ENCODE measurements around the gene ODF2. TPM values are rescaled to one million over a fixed set of nuclear protein-coding genes. Genes with fewer than 3 reads are reported as not detected.
"Not testable (repeated sequence)": the region's sequence is repeated elsewhere in the genome, so short reads cannot be mapped to it uniquely, and the experiment has no call there.

Gene ODF2
- total RNA-seq, 2 donors from 2014 or later = 49.4 to 66.2 TPM

DNA sequence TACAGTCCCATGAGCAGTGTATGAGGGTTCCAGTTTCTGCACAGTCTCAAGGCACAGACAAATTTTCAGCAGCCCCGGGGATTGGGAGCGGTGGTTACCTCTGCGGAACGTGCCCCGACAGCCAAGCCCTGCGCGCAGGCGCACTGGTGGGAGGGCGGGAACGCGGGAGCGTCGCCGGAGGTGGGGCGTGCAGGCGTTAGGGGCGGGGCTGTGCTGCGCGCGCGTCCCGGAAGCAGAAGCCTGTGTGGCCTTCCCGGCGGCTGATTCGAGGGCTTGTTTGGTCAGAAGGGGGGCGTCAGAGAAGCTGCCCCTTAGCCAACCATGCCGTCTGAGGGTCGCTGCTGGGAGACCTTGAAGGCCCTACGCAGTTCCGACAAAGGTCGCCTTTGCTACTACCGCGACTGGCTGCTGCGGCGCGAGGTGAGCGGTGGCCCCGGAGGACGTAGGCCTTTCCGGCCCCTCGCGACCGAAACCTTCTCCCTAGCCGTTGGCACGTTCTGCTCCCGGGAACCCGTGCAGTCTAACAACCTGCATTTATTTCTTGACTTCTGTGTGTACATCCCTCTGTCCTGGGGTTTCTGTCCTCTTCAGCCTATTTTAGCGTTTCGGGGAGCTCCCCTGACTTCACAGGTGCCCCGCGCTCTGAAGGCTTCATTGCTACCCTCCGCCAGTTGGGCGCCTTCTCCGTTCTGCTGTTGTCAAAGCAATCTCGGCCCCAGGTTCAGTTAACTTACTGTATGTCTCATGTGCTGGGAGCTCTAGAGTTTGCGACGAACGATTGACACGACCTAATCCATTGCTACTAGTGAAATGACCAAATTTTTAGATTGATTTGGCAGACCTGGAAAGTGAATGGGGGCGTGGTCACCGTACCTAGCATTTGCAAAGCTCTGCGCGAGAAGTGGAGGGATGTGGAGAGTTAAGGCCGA, 48.9 kb downstream of the ODF2 start, which contains the start of gene GLE1:
Gene GLE1, plus strand, starts transcription at position 235 of the 929 bp plus-strand sequence. Its CDS starts 87 bp downstream, at position 322.
- Mint-ChIP-seq H3K9me3 (no peaks in the 10 kb centered on the region), H3K27me3 (no peaks in the 10 kb centered on the region), H3K27ac (peak within 1 kb of the TSS; percentile 98), H3K4me3 (peak within 1 kb of the TSS; percentile 96), H3K4me1 (peaks cover 10% of the 10 kb centered on the region), H3K36me3 (ENCODE audit: low read depth) (peaks cover 55% of the 10 kb centered on the region)
- ATAC-seq (replicated peaks) = peak; percentile 98

DNA sequence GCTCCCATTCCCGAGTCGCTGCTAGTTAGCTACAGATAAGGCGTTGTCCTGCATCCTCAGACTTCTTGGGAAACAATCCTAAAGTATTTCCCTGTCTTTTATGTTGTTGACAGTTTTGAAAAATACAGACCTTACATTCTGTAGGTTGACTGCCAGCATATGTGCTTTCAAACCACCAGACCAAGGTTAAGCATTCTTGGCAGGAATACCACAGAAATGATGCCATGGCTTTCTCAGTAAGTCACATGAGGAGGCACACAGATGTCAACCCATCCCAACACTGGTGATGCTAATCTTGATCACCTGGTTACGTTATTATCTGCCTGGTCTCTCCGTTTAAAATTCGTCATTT, 49.6 kb downstream of the ODF2 start:
- Mint-ChIP-seq H3K27me3 (no peaks in the 10 kb centered on the region), H3K9me3 (no peaks in the 10 kb centered on the region), H3K4me1 (peaks cover 10% of the 10 kb centered on the region), H3K27ac (peak overlapping the region; percentile 98), H3K4me3 (peak overlapping the region; percentile 96), H3K36me3 (ENCODE audit: low read depth) (peaks cover 55% of the 10 kb centered on the region)
- ATAC-seq (replicated peaks) = no peak

DNA sequence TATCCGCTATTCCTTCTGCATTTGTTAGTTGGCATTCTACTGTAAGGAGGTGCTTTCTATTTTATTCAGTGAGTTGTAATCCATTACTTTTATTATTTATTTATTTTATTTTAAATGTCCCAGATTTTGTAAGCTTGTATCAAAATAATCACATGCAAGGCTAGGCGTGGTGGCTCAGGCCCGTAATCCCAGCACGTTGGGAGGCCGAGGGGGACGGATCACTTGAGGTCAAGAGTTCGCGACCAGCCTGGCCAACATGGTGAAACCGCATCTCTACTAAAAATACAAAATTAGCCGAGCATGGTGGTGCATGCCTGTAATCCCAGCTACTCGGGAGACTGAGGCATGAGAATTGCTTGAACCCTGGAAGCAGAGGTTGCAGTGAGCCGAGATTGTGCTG, 50.1 kb downstream of the ODF2 start:
- Mint-ChIP-seq H3K36me3 (ENCODE audit: low read depth) (peaks cover 55% of the 10 kb centered on the region), H3K4me3 (peak overlapping the region; percentile 96), H3K27ac (peak overlapping the region; percentile 98)
- not testable (repeated sequence) for H3K9me3 Mint-ChIP-seq; H3K4me1 Mint-ChIP-seq; ATAC-seq (replicated peaks); H3K27me3 Mint-ChIP-seq

DNA sequence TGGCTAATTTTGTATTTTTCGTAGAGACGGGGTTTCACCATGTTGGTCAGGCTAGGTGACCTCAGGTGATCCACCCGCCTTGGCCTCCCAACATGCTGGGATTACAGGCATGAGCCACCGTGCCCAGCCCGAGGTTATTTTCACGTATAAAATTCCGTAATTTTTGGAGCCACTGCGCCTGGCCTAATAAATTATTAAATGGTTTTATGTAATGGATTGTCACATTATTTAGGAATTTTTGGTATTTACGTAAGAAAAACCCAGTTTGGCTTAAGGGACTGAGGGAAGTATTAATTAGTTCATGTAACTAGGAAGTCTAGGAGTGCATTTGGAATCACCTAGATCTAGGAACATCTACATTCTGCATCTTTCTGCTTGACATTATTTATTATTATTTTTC, 57.0 kb downstream of the ODF2 start:
- Mint-ChIP-seq H3K9me3 (no peaks in the 10 kb centered on the region), H3K36me3 (ENCODE audit: low read depth) (peaks cover 92% of the 10 kb centered on the region), H3K4me3 (no peak overlapping the region)

DNA sequence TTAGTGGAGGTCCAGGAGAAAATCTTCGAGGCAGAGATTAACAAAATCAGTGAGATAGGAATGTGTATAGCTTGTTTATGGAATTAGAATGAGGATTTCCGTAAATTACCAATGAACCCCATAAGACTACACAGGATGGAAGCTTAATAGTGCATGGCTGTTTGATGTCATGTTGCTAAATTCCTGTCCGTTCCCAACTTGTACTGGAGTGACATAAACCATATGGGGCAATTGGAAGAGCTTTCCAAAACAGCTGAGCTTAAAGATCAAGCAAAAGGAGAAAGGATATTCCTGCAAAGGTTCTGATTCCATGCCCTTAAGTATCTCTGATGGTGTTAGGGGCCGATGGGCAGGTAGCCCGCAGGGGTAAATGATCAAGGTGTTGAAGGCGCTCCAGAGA, 66.2 kb downstream of the ODF2 start:
- no peaks in the 10 kb centered on the region for H3K27me3 Mint-ChIP-seq
- H3K27ac Mint-ChIP-seq = no peak overlapping the region
- no peak for ATAC-seq (replicated peaks)
- H3K36me3 Mint-ChIP-seq (ENCODE audit: low read depth) = peaks cover 97% of the 10 kb centered on the region
- H3K4me1 Mint-ChIP-seq = no peaks in the 10 kb centered on the region
- H3K9me3 Mint-ChIP-seq = no peaks in the 10 kb centered on the region
- H3K4me3 Mint-ChIP-seq = no peak overlapping the region

More for the DNA sequence above, 57.0 kb downstream of the ODF2 start:
- no peaks in the 10 kb centered on the region for H3K27me3 Mint-ChIP-seq
- H3K4me1 Mint-ChIP-seq = peaks cover 6% of the 10 kb centered on the region
- no peak for ATAC-seq (replicated peaks)
- H3K27ac Mint-ChIP-seq = no peak overlapping the region

DNA sequence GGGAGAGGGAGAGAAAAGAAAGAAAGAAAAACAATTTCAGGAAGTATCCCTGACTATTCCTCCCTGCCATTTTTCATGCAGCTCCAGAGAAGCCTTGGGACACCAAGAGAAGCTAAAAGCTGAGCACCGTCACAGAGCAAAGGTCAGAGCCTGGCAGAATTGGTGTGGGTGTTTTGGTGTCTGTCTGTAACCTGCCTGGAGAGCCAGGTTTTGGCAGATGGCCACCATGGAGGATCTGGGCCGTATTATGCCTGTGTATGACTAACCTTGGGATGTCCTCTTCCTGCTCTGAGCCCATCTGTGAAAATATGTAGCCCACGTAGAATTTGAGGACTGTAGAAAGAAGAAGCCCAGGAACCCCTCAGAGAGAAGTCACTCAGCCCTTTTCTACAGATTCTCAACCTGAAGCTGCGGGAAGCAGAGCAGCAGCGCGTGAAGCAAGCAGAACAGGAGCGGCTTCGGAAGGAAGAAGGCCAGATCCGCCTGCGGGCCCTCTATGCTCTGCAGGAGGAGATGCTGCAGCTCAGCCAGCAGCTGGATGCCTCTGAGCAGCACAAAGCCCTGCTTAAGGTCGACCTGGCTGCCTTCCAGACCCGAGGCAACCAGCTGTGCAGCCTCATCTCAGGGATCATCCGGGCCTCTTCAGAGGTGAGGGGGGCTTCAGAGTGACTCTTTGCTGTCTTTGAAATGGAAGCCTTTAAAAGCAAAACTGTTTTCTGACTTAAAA, 67.6 kb downstream of the ODF2 start:
- Mint-ChIP-seq H3K36me3 (ENCODE audit: low read depth) (peaks cover 97% of the 10 kb centered on the region), H3K4me3 (no peak overlapping the region), H3K4me1 (no peaks in the 10 kb centered on the region), H3K27me3 (no peaks in the 10 kb centered on the region), H3K27ac (no peak overlapping the region), H3K9me3 (no peaks in the 10 kb centered on the region)
- no peak for ATAC-seq (replicated peaks)

DNA sequence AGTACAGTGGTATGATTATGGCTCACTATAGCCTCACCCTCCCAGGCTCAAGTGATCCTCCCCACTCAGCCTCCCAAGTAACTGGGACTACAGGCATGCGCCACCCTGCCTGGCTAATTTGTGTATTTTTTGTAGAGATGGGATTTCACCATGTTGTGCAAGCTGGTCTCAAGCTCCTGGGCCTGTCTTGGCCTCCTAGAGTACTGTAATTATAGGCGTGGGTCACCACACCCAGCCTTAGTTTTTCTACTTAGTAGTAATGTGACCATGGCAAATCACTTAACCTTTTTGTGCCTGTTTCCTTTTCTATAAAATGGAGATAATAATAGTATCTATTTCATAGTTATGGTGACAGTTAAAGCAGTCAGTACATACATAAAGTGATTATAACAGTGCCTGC, 70.9 kb downstream of the ODF2 start:
- Mint-ChIP-seq H3K36me3 (ENCODE audit: low read depth) (peaks cover 100% of the 10 kb centered on the region), H3K4me3 (no peak overlapping the region), H3K27me3 (no peaks in the 10 kb centered on the region), H3K4me1 (no peaks in the 10 kb centered on the region), H3K9me3 (no peaks in the 10 kb centered on the region), H3K27ac (no peak overlapping the region)
- no peak for ATAC-seq (replicated peaks)

DNA sequence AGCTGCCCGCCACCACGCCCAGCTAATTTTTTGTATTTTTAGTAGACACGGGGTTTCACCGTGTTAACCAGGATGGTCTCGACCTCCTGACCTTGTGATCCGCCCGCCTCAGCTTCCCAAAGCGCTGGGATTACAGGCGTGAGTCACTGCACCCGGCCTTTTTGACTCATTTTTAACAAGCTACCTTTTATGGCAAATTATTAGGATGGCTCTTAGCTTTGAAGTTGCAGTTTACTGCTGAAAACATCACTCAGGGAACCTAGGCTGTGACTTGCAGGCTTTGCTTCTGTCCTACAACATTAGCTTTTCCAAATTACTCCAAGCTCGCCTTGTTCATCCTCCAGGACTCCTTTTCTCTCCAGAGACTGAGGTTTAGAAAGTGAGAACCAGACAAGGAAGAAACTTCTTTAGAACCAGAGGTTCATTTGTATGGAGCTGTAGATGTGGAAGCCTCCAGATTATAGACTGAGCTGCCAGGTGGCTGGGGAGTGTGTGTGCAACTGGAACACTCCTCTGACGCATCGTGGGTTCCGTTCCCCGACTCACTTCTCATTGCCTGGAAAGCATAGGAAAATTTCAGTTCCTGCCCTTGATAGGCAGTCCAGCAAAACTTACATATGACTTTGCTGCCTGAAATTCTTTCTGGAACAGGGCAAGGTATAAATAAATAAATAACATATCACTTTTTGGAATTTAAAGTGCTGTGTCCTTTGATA, 72.8 kb downstream of the ODF2 start:
- no peak overlapping the region for H3K4me3 Mint-ChIP-seq
- peaks cover 100% of the 10 kb centered on the region for H3K36me3 Mint-ChIP-seq (ENCODE audit: low read depth)
- no peaks in the 10 kb centered on the region for H3K27me3 Mint-ChIP-seq
- no peaks in the 10 kb centered on the region for H3K4me1 Mint-ChIP-seq
- H3K9me3 Mint-ChIP-seq = no peaks in the 10 kb centered on the region
- no peak for ATAC-seq (replicated peaks)
- no peak overlapping the region for H3K27ac Mint-ChIP-seq

DNA sequence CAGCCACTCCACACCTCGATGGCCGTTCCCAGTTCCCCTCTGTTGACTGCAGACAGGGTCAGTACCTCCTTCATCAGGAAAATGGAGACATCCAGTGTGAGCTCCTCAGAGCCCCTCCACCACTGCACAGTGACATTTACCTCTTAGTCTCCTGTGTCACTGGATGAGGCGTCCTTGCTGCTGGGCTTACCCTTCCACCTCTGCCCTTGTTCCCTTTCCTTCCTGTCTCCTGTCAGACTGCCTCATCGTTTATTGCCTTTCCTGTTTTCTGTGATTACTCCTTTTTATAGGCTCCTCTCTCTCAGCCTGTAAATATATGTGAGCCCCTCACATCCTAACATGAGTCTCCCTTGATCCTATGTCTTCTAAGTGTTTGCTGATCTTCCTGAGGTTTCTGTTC, 73.4 kb downstream of the ODF2 start:
- ATAC-seq (replicated peaks) = no peak
- Mint-ChIP-seq H3K27me3 (no peaks in the 10 kb centered on the region), H3K4me3 (no peak overlapping the region), H3K27ac (no peak overlapping the region), H3K9me3 (no peaks in the 10 kb centered on the region), H3K36me3 (ENCODE audit: low read depth) (peaks cover 100% of the 10 kb centered on the region), H3K4me1 (no peaks in the 10 kb centered on the region)

DNA sequence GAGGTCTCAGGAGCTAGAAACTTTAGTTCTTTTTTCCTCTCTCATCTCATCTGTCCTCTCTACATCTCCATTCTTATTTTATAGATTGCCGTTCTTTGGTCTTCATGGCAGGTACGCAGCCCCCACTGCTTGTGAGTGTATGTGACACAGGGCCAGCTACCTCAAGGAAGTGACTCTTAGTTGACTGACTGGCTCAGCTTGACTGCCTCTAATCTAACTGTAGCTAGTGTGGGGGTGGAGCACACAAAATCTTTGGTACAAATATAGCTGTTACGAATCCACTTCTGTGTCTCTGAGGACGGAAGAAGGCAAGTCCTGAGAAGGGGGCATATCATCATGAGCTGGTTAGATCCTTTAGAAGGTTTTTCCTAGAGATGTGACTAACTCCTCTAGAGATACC, 76.8 kb downstream of the ODF2 start:
- no peak overlapping the region for H3K4me3 Mint-ChIP-seq
- H3K9me3 Mint-ChIP-seq = no peaks in the 10 kb centered on the region
- H3K36me3 Mint-ChIP-seq (ENCODE audit: low read depth) = peaks cover 94% of the 10 kb centered on the region
- H3K27me3 Mint-ChIP-seq = no peaks in the 10 kb centered on the region
- no peak for ATAC-seq (replicated peaks)
- H3K27ac Mint-ChIP-seq = peak overlapping the region; percentile 28
- H3K4me1 Mint-ChIP-seq = no peaks in the 10 kb centered on the region

DNA sequence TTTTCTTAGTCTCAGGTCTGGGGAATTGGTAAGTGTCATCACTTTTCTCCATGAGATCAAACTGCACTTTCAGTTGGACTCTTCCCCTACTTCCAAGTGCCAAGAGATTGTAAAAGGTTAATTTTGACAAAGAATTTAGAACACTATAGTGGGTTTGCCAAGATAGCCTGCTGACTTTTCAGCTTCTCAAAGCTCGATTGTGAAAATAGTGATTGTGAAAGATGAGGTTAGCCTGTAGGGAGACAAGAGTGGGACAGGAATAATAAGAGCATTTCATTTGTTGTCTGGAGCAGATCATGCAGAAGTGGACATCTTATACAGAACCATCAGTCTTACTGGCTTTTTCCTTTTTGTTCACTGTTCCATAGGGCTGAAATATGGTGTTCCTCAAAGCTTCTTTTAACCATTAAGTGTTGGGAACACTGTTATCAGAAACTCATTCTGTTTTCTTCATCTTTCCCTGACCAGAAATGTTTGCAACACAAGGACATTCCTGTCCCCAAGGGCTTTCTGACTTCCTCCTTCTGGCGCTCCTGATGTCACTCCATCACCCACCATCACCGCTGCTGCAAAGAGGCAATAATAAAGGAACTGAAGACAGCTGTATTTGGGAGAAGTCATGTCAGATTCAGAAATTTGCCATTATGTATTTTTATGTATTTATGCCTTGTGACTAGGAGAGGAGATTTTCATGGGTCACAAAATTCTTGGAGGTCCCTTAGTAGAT, 85.0 kb downstream of the ODF2 start:
- Mint-ChIP-seq H3K36me3 (ENCODE audit: low read depth) (peaks cover 77% of the 10 kb centered on the region), H3K4me3 (no peak overlapping the region), H3K27me3 (no peaks in the 10 kb centered on the region), H3K4me1 (no peaks in the 10 kb centered on the region), H3K27ac (peak overlapping the region; percentile 51), H3K9me3 (no peaks in the 10 kb centered on the region)
- ATAC-seq (replicated peaks) = no peak

DNA sequence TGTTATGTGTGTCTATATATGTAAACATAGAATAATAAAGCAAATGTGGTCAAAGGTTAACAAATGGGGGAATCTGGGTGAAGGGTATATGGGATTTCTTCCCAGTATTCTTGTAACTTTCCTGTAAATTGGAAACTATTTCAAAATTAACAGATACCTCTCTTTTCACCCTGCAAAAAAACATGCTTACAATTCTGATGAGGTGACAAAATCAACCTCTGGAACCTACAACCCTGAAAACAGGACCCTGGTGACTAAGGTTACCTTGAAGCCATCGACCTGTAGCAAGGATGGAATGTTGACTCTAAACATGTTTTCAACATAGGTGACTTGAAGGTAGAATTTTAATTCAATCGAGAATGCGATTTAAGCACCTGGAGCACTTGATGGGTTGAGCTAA, 90.7 kb downstream of the ODF2 start:
- Mint-ChIP-seq H3K27ac (no peak overlapping the region), H3K4me3 (no peak overlapping the region), H3K4me1 (peaks cover 15% of the 10 kb centered on the region), H3K36me3 (ENCODE audit: low read depth) (peaks cover 21% of the 10 kb centered on the region), H3K9me3 (no peaks in the 10 kb centered on the region), H3K27me3 (no peaks in the 10 kb centered on the region)
- no peak for ATAC-seq (replicated peaks)

DNA sequence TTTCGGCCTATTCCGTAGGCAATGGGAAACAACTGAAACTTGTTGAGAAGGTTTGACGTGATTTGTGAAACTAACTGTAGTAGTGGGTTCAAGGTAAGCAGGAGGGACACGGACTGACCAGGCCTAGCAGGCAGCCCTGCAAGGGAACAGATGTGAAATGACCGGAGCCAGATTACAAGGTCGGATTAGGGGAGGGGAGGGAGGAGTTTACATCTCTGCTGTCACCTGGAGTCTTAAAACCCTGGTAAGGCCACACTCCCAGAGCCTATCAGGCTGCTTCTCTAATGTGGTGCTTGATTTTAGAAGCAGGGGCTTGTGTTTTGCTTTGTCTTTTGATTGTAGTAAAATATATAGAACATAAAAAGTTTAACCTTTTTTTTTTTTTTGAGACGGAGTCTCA, 93.1 kb downstream of the ODF2 start:
- Mint-ChIP-seq H3K36me3 (ENCODE audit: low read depth) (peaks cover 2% of the 10 kb centered on the region), H3K27ac (peak overlapping the region; percentile 58), H3K9me3 (no peaks in the 10 kb centered on the region), H3K4me1 (peaks cover 17% of the 10 kb centered on the region), H3K27me3 (no peaks in the 10 kb centered on the region), H3K4me3 (no peak overlapping the region)
- ATAC-seq (replicated peaks) = no peak

DNA sequence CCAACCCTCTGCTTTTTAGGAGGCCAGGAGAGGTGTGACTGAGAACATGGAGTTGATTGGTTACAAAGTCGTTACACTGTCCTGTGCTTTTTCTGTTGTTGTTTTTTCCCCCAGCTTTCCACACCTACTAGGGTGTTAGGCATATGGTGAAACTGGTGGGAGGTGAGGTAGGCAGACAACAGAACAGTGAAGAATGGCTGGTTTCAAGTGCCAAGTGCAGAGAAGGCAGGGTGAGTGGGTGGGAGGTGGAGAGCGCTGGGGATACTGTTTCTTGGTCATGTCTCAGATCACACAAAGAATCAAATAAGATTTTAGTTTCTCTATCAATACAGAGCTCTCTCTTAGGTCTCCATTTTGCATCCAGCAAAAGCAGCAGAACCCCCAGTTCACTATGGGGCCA, 94.4 kb downstream of the ODF2 start:
- H3K27ac Mint-ChIP-seq = peak overlapping the region; percentile 85
- no peaks in the 10 kb centered on the region for H3K27me3 Mint-ChIP-seq
- no peaks in the 10 kb centered on the region for H3K9me3 Mint-ChIP-seq
- H3K36me3 Mint-ChIP-seq (ENCODE audit: low read depth) = no peaks in the 10 kb centered on the region
- peaks cover 17% of the 10 kb centered on the region for H3K4me1 Mint-ChIP-seq
- H3K4me3 Mint-ChIP-seq = peak overlapping the region; percentile 90
- peak; percentile 38 for ATAC-seq (replicated peaks)

All from activated T-helper 17 cell treated with anti-CD3 and anti-CD28 coated beads, Interleukin-2, amount 50 U/mL, for 72 hours (primary cell).